Left lung (tissue), 10 donors: ENCODE results near the gene MUC12. TPM values are rescaled to one million over a fixed set of nuclear protein-coding genes. Genes with fewer than 3 reads are reported as not detected.
"Not testable (repeated sequence)": the region's sequence is repeated elsewhere in the genome, so short reads cannot be mapped to it uniquely, and the experiment has no call there.

Experiments used
- ATAC-seq: fragments of 200-7000 bp; cut with Tn5 transposase; one replicate; pipeline ENCODE4 v1.9.1; 2020; ENCODE audit warnings: moderate library complexity
- DNase-seq, 4 donors: peaks; one replicate each; pipeline ENCODE4 v3.0.0-alpha.2; 2013 to 2020
- H3K27ac ChIP-seq, 2 donors: fragments of 200-600 bp; sonication (generic) in 1 of 2; one replicate each; pipeline versions ENCODE4 v1.5.0 to v1.8.0; 2020 to 2021
- H3K27me3 ChIP-seq, 2 donors: fragments of 200-600 bp; sonication (generic) in 1 of 2; one replicate each; pipeline versions ENCODE4 v1.5.0 to v1.8.0; 2020 to 2021
- H3K36me3 ChIP-seq, 2 donors: fragments of 200-600 bp; sonication (generic) in 1 of 2; one replicate each; pipeline versions ENCODE4 v1.5.0 to v1.8.0; 2020 to 2021
- H3K4me1 ChIP-seq, 2 donors: fragments of 200-600 bp; one replicate each; pipeline ENCODE4 v1.8.0; 2021
- H3K4me3 ChIP-seq, 2 donors: fragments of 200-600 bp; sonication (generic) in 1 of 2; one replicate each; pipeline versions ENCODE4 v1.5.0 to v1.8.0; 2020 to 2021; ENCODE audit warnings: mild to moderate bottlenecking in 1 of 2
- H3K9me3 ChIP-seq, 2 donors: fragments of 200-600 bp; sonication (generic) in 1 of 2; one replicate each; pipeline versions ENCODE4 v1.5.0 to v1.8.0; 2020 to 2021
- intact Hi-C, 2 donors: fragments of 100-400 bp; cut with DNase I; formaldehyde crosslinking; loops; one replicate each; pipeline versions ENCODE4 v1.11.2 to v1.14.2; 2022
- polyA plus RNA-seq, 6 donors: library from polyadenylated mRNA; unstranded; fragments of 120-200 nt; gene quantifications; one replicate each; pipeline ENCODE4 v1.2.1, GENCODE V29; 2013; ENCODE audit not compliant: insufficient read length in 6 of 6
- total RNA-seq, 2 donors: library from RNA; stranded (reverse); fragmentation: NEBNext Ultra II Directional; extraction: Animal tissue kit (Norgen Biotek cat#: 25700); gene quantifications; one replicate each; pipeline ENCODE4 v1.2.1, GENCODE V29; 2021
- TF ChIP-seq, protein P1 (sequence below), 2 donors: fragments of 200-600 bp; sonication (generic) in 1 of 2; IDR thresholded peaks; one replicate each; pipeline versions ENCODE4 v1.5.0 to v1.8.0; 2021; ENCODE audit warnings: antibody characterized with exemption in 2 of 2
- donor health status: DM: no; HTN: yes; CAD: no.
- donor health status: DM: no; HTN: no; CAD: no.

MUC12 gene
- total and polyA plus RNA-seq, 8 donors = 0.44 to 2.0 (median 1.2) TPM

GRCh38 chr7:100929808-100930174 is 39.6 kb upstream of the MUC12 start:
- no peaks in the 10 kb centered on the region for H3K4me1 ChIP-seq
- ATAC-seq (no peak), DNase-seq (no peak)
- no peak overlapping the region for H3K27ac ChIP-seq
- peaks cover 0 to 5% of the 10 kb centered on the region in 2 donors for H3K9me3 ChIP-seq
- TF ChIP-seq, protein P1, sequence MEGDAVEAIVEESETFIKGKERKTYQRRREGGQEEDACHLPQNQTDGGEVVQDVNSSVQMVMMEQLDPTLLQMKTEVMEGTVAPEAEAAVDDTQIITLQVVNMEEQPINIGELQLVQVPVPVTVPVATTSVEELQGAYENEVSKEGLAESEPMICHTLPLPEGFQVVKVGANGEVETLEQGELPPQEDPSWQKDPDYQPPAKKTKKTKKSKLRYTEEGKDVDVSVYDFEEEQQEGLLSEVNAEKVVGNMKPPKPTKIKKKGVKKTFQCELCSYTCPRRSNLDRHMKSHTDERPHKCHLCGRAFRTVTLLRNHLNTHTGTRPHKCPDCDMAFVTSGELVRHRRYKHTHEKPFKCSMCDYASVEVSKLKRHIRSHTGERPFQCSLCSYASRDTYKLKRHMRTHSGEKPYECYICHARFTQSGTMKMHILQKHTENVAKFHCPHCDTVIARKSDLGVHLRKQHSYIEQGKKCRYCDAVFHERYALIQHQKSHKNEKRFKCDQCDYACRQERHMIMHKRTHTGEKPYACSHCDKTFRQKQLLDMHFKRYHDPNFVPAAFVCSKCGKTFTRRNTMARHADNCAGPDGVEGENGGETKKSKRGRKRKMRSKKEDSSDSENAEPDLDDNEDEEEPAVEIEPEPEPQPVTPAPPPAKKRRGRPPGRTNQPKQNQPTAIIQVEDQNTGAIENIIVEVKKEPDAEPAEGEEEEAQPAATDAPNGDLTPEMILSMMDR (IDR thresholded peaks at IDR 0.05) = no peak
- H3K36me3 ChIP-seq = no peaks in the 10 kb centered on the region
- no peak overlapping the region for H3K4me3 ChIP-seq
- intact Hi-C loops = no loop called here
- H3K27me3 ChIP-seq = no peaks in the 10 kb centered on the region

DNA sequence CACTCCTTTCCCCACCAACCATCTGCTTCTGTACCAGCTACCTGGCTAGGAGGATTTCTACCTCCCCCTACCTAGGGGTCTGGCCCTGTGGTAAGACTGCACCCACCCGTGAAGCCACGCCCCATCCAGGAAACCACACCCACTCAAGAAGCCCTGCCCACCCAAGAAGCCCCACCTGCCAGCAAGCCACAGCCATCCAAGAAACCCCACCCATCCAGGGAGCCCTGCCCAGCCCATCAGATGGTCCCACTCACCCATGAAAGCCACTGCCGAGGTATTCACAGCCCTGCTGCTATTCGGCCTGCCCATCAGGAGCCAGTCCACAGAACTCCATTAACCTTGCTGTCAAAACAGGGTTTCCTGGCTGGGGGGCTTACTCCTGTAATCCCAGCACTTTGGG is 35.6 kb upstream of the MUC12 start:
- no peak for ATAC-seq
- Histone ChIP-seq H3K4me1 (no peaks in the 10 kb centered on the region), H3K27ac (no peak overlapping the region), H3K9me3 (peaks cover 0 to 5% of the 10 kb centered on the region in 2 donors), H3K36me3 (no peaks in the 10 kb centered on the region), H3K4me3 (no peak overlapping the region), H3K27me3 (no peaks in the 10 kb centered on the region)
- no peak for DNase-seq
- TF ChIP-seq, protein P1 (IDR thresholded peaks at IDR 0.05) = no peak
- intact Hi-C loops = no loop called here

DNA sequence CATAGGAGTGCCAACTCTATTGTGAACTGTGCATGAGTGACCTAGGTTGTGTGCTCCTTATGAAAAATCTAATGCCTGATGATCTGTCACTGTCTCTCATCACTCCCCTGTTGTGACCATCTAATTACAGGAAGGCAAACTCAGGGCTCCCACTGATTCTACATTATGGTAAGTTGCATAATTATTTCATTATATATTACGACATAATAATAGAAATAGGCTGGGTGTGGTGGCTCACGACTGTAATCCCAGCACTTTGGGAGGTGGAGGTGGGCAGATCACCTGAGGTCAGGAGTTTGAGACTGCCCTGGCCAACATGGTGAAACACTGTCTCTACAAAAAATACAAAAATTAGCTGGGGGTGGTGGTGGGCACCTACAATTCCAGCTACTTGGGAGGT is 34.0 kb upstream of the MUC12 start:
- peaks cover 0 to 15% of the 10 kb centered on the region in 2 donors for H3K9me3 ChIP-seq
- H3K4me1 ChIP-seq, H3K27me3 ChIP-seq, intact Hi-C loops, H3K36me3 ChIP-seq, H3K4me3 ChIP-seq, DNase-seq, H3K27ac ChIP-seq, ATAC-seq: not testable (repeated sequence)

DNA sequence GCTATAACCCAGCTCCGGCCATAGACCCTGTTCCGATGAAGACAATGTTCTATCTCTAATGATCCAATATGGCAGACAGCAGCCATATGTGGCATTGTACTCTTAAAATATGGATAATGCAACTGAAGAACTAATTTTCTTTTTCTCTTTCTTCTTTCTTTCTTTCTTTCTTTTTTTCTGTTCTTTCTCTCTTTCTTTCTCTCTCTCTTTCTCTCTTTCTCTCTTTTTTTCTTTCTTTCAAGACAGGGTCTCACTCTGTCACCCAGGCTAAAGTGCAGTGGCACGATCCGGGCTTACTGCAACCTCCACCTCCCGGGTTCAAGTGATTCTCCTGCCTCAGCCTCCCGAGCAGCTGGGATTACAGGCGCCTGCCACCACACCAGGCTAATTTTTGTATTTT is 33.2 kb upstream of the MUC12 start:
- ATAC-seq, H3K4me1 ChIP-seq, H3K27me3 ChIP-seq, H3K4me3 ChIP-seq, DNase-seq, intact Hi-C loops, H3K27ac ChIP-seq, H3K36me3 ChIP-seq: not testable (repeated sequence)
- peaks cover 0 to 17% of the 10 kb centered on the region in 2 donors for H3K9me3 ChIP-seq

GRCh38 chr7:100942045-100942774 is 27.2 kb upstream of the MUC12 start:
- peak in 1 of 4 donors; percentile 56 for DNase-seq
- TF ChIP-seq, protein P1 (IDR thresholded peaks at IDR 0.05) = no peak

GRCh38 chr7:100943693-100944092 is 25.7 kb upstream of the MUC12 start:
- DNase-seq (no peak), ATAC-seq (no peak)
- intact Hi-C loops = no loop called here
- no peak overlapping the region for H3K27ac ChIP-seq
- H3K9me3 ChIP-seq = peaks cover 0 to 13% of the 10 kb centered on the region in 2 donors
- TF ChIP-seq, protein P1 (IDR thresholded peaks at IDR 0.05) = no peak
- H3K36me3 ChIP-seq = no peaks in the 10 kb centered on the region
- H3K4me3 ChIP-seq = no peak overlapping the region
- H3K4me1 ChIP-seq = peaks cover 0 to 8% of the 10 kb centered on the region in 2 donors
- H3K27me3 ChIP-seq = peaks cover 0 to 28% of the 10 kb centered on the region in 2 donors

More at GRCh38 chr7:100942045-100942774, 27.2 kb upstream of the MUC12 start:
- Histone ChIP-seq H3K36me3 (no peaks in the 10 kb centered on the region), H3K27ac (peak overlapping the region; percentile 15 to 51), H3K27me3 (peaks cover 0 to 22% of the 10 kb centered on the region in 2 donors), H3K4me1 (peaks cover 0 to 8% of the 10 kb centered on the region in 2 donors), H3K9me3 (peaks cover 0 to 13% of the 10 kb centered on the region in 2 donors), H3K4me3 (no peak overlapping the region)
- ATAC-seq = peak; percentile 65
- intact Hi-C loops = no loop called here
